ENCODE results near the gene PHACTR3. TPM values are rescaled to one million over a fixed set of nuclear protein-coding genes. Genes with fewer than 3 reads are reported as not detected.

PHACTR3 gene
- polyA plus RNA-seq, 3 donors = 9.7 to 10.8 (median 10.5) TPM

- DNase-seq (ENCODE audit: extremely low read depth in 1 of 11, low read depth in 9 of 11, low spot score in 4 of 11) = no peak
These were observed 218.7 kb downstream of the PHACTR3 start for GRCh38 chr20:59823030-59823423.

- DNase-seq (ENCODE audit: extremely low read depth in 1 of 11, low read depth in 9 of 11, low spot score in 4 of 11) = no peak
These were observed 219.3 kb downstream of the PHACTR3 start for GRCh38 chr20:59823491-59824259.

GRCh38 chr20:59824711-59825562 lies 220.6 kb downstream of the PHACTR3 start:
- DNase-seq (ENCODE audit: extremely low read depth in 1 of 11, low read depth in 9 of 11, low spot score in 4 of 11) = no peak

GRCh38 chr20:59825563-59825920 lies 221.2 kb downstream of the PHACTR3 start:
- no peak for DNase-seq (ENCODE audit: extremely low read depth in 1 of 11, low read depth in 9 of 11, low spot score in 4 of 11)

- no peak for DNase-seq (ENCODE audit: extremely low read depth in 1 of 11, low read depth in 9 of 11, low spot score in 4 of 11)
These were observed 221.8 kb downstream of the PHACTR3 start for GRCh38 chr20:59825944-59826759.

- no peak for DNase-seq (ENCODE audit: extremely low read depth in 1 of 11, low read depth in 9 of 11, low spot score in 4 of 11)
These were observed 223.1 kb downstream of the PHACTR3 start for GRCh38 chr20:59827138-59828056.

GRCh38 chr20:59828125-59829053 lies 224.0 kb downstream of the PHACTR3 start:
- no peak for DNase-seq (ENCODE audit: extremely low read depth in 1 of 11, low read depth in 9 of 11, low spot score in 4 of 11)

GRCh38 chr20:59829054-59829785 lies 224.9 kb downstream of the PHACTR3 start:
- DNase-seq (ENCODE audit: extremely low read depth in 1 of 11, low read depth in 9 of 11, low spot score in 4 of 11) = no peak

GRCh38 chr20:59829786-59830664 lies 225.7 kb downstream of the PHACTR3 start:
- no peak for DNase-seq (ENCODE audit: extremely low read depth in 1 of 11, low read depth in 9 of 11, low spot score in 4 of 11)

- DNase-seq (ENCODE audit: extremely low read depth in 1 of 11, low read depth in 9 of 11, low spot score in 4 of 11) = no peak
These were observed 226.3 kb downstream of the PHACTR3 start for GRCh38 chr20:59830665-59831023.

- no peak for DNase-seq (ENCODE audit: extremely low read depth in 1 of 11, low read depth in 9 of 11, low spot score in 4 of 11)
These were observed 226.9 kb downstream of the PHACTR3 start for GRCh38 chr20:59831024-59831915.

GRCh38 chr20:59831916-59832270 lies 227.6 kb downstream of the PHACTR3 start:
- DNase-seq (ENCODE audit: extremely low read depth in 1 of 11, low read depth in 9 of 11, low spot score in 4 of 11) = no peak

- no peak for DNase-seq (ENCODE audit: extremely low read depth in 1 of 11, low read depth in 9 of 11, low spot score in 4 of 11)
These were observed 228.3 kb downstream of the PHACTR3 start for GRCh38 chr20:59832406-59833363.

GRCh38 chr20:59835057-59835447 lies 230.7 kb downstream of the PHACTR3 start:
- DNase-seq (ENCODE audit: extremely low read depth in 1 of 11, low read depth in 9 of 11, low spot score in 4 of 11) = peak in 3 of 11 donors; percentile 24 to 49 (median 43)

Data from renal cortex interstitium (tissue), 11 donors.